Osteoblast (primary cell): ENCODE results near the gene AP1G2. TPM values are rescaled to one million over a fixed set of nuclear protein-coding genes. Genes with fewer than 3 reads are reported as not detected.

ENCODE experiments used
- DNase-seq: peaks from one replicate; pipeline ENCODE4 v3.0.0; 2011; ENCODE audit warnings: low spot score, mixed read lengths; ENCODE audit not compliant: insufficient read length; ENCODE audit errors: missing footprints
- H2AFZ ChIP-seq: 2 replicates; pipeline ENCODE4 v1.6.0; 2011; ENCODE audit warnings: mild to moderate bottlenecking, low read length
- H3K27ac ChIP-seq: 2 replicates; pipeline ENCODE4 v1.5.1; 2011; ENCODE audit warnings: mild to moderate bottlenecking, low read depth, low read length, moderate library complexity
- H3K27me3 ChIP-seq: 2 replicates; pipeline ENCODE4 v1.6.0; 2012; ENCODE audit warnings: mild to moderate bottlenecking, control low read depth, inconsistent platforms, low read length, moderate library complexity; ENCODE audit not compliant: insufficient read depth
- H3K36me3 ChIP-seq: 2 replicates; pipeline ENCODE4 v1.5.1; 2011; ENCODE audit warnings: mild to moderate bottlenecking, low read length, control low read depth, moderate library complexity; ENCODE audit not compliant: insufficient read depth
- H3K4me1 ChIP-seq: 2 replicates; pipeline ENCODE4 v1.5.1; 2011; ENCODE audit warnings: mild to moderate bottlenecking, low read length, control low read depth, moderate library complexity; ENCODE audit not compliant: insufficient read depth
- H3K4me2 ChIP-seq: 2 replicates; pipeline ENCODE4 v1.6.0; 2011; ENCODE audit warnings: mild to moderate bottlenecking, low read length; ENCODE audit not compliant: insufficient read depth
- H3K4me3 ChIP-seq: fragments of 200-600 bp; sonication (generic); 3 replicates; pipeline ENCODE4 v1.5.1; 2012; ENCODE audit warnings: mild to moderate bottlenecking, low read length, inconsistent platforms; ENCODE audit not compliant: insufficient read depth
- H3K79me2 ChIP-seq: 2 replicates; pipeline ENCODE4 v1.6.0; 2012; ENCODE audit warnings: mild to moderate bottlenecking, low read length, control low read depth, inconsistent platforms; ENCODE audit not compliant: insufficient read depth
- H3K9me3 ChIP-seq: 2 replicates; pipeline ENCODE4 v1.5.1; 2011; ENCODE audit warnings: low read depth, low read length, control low read depth
- H4K20me1 ChIP-seq: 2 replicates; pipeline ENCODE4 v1.6.0; 2012; ENCODE audit warnings: mild to moderate bottlenecking, low read length, control low read depth; ENCODE audit not compliant: insufficient read depth
- CTCF ChIP-seq: IDR thresholded peaks from 2 replicates; pipeline ENCODE4 v1.5.1; 2011; ENCODE audit warnings: mild to moderate bottlenecking, low read depth, low read length, moderate library complexity; ENCODE audit errors: extremely low read depth
- total RNA-seq: library from RNA; depleted of rRNA; stranded (reverse); fragments of >200 nt; gene quantifications from 2 replicates; pipeline ENCODE4 v1.2.3, GENCODE V29; 2012

AP1G2 gene
- total RNA-seq, 1 donor: 10.9 TPM

- TF ChIP-seq CTCF: no peak
- no peak overlapping the region for H2AFZ ChIP-seq
These were observed 36.6 kb upstream of the AP1G2 start for GRCh38 chr14:23604148-23604547.

GRCh38 chr14:23603103-23603502 is 35.5 kb upstream of the AP1G2 start:
- no peak for TF ChIP-seq CTCF
- no peaks in the 10 kb centered on the region for H3K9me3 ChIP-seq
- H3K79me2 ChIP-seq: no peaks in the 10 kb centered on the region
- DNase-seq: no peak
- no peak overlapping the region for H3K4me2 ChIP-seq
- no peaks in the 10 kb centered on the region for H3K27me3 ChIP-seq
- H3K4me3 ChIP-seq: no peak overlapping the region
- H2AFZ ChIP-seq: no peak overlapping the region
- H3K36me3 ChIP-seq: no peaks in the 10 kb centered on the region
- no peaks in the 10 kb centered on the region for H4K20me1 ChIP-seq
- no peak overlapping the region for H3K27ac ChIP-seq
- peaks cover 10% of the 10 kb centered on the region for H3K4me1 ChIP-seq

More at GRCh38 chr14:23604148-23604547, 36.6 kb upstream of the AP1G2 start:
- Histone ChIP-seq H3K9me3 (no peaks in the 10 kb centered on the region), H3K4me2 (no peak overlapping the region), H4K20me1 (no peaks in the 10 kb centered on the region), H3K79me2 (no peaks in the 10 kb centered on the region), H3K4me3 (no peak overlapping the region), H3K27ac (no peak overlapping the region), H3K4me1 (peaks cover 10% of the 10 kb centered on the region), H3K36me3 (no peaks in the 10 kb centered on the region), H3K27me3 (no peaks in the 10 kb centered on the region)
- DNase-seq: no peak

- no peak for DNase-seq
- Histone ChIP-seq H4K20me1 (no peaks in the 10 kb centered on the region), H3K9me3 (no peaks in the 10 kb centered on the region), H3K27me3 (no peaks in the 10 kb centered on the region), H3K4me2 (no peak overlapping the region), H3K4me3 (no peak overlapping the region), H2AFZ (no peak overlapping the region), H3K4me1 (peaks cover 10% of the 10 kb centered on the region), H3K27ac (no peak overlapping the region), H3K36me3 (no peaks in the 10 kb centered on the region), H3K79me2 (no peaks in the 10 kb centered on the region)
- TF ChIP-seq CTCF: no peak
These were observed 34.8 kb upstream of the AP1G2 start for GRCh38 chr14:23602181-23603095.

GRCh38 chr14:23601845-23602180 is 34.2 kb upstream of the AP1G2 start:
- Histone ChIP-seq H3K27ac (no peak overlapping the region), H2AFZ (no peak overlapping the region), H4K20me1 (no peaks in the 10 kb centered on the region), H3K79me2 (no peaks in the 10 kb centered on the region), H3K4me1 (peaks cover 10% of the 10 kb centered on the region), H3K4me2 (no peak overlapping the region), H3K27me3 (no peaks in the 10 kb centered on the region), H3K9me3 (no peaks in the 10 kb centered on the region), H3K36me3 (no peaks in the 10 kb centered on the region), H3K4me3 (no peak overlapping the region)
- DNase-seq: no peak
- no peak for TF ChIP-seq CTCF
